ENCODE results near the gene GPX4. TPM values are rescaled to one million over a fixed set of nuclear protein-coding genes. Genes with fewer than 3 reads are reported as not detected.

Gene GPX4
- polyA plus RNA-seq, 3 donors, result 459 to 508 (median 493) TPM

DNA sequence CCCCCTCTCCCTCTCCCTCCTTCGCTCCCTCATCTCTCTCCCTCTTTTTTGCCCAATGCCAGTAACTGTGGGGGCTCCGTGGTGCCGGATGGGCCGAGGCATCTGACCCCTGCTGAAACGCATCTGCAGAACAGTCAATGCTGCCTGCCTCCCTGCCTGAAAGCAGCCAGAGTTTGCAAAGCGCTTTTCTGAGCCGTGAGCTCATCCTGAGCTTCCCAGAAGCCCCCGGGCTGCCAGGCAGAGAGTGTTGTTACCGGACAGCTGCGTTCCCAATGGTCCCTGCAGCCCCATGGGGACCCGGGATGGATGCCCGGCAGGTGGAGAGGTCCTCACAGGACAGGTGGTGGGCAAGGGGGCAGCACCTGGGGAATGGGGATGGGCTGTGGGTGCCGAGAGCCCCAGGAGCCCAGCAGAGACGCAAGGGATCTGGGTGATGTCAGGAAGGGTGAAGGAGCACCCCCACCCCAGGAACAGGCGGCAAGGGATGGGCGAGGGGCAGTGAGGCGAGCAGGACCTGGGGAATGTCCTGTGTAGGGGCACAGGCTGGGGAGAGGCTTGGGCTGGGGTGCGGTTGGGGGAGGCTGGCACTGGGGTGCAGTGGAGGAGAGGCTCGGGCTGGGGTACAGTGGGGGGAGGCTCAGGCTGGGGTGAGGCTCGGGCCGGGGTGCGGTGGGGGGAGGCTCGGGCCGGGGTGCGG, 33.0 kb downstream of the GPX4 start:
- H2AFZ ChIP-seq (ENCODE audit: insufficient read depth, low read depth, low read length, poor library complexity, severe bottlenecking), result no peak overlapping the region
- H3K79me2 ChIP-seq (ENCODE audit: insufficient read depth, low read length), result peaks cover 49% of the 10 kb centered on the region
- DNase-seq, result no peak
- no peaks in the 10 kb centered on the region for H3K27me3 ChIP-seq (ENCODE audit: control insufficient read depth in 2 of 2, insufficient read depth in 2 of 2, low read length in 2 of 2)
- TF ChIP-seq, protein P1, sequence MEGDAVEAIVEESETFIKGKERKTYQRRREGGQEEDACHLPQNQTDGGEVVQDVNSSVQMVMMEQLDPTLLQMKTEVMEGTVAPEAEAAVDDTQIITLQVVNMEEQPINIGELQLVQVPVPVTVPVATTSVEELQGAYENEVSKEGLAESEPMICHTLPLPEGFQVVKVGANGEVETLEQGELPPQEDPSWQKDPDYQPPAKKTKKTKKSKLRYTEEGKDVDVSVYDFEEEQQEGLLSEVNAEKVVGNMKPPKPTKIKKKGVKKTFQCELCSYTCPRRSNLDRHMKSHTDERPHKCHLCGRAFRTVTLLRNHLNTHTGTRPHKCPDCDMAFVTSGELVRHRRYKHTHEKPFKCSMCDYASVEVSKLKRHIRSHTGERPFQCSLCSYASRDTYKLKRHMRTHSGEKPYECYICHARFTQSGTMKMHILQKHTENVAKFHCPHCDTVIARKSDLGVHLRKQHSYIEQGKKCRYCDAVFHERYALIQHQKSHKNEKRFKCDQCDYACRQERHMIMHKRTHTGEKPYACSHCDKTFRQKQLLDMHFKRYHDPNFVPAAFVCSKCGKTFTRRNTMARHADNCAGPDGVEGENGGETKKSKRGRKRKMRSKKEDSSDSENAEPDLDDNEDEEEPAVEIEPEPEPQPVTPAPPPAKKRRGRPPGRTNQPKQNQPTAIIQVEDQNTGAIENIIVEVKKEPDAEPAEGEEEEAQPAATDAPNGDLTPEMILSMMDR (IDR thresholded peaks at IDR 0.05), result no peak
- H3K4me1 Mint-ChIP-seq, result peaks cover 29% of the 10 kb centered on the region
- peaks cover 0 to 4% of the 10 kb centered on the region in 2 donors for H3K9me3 ChIP-seq (replicated peaks in 1 of 2; ENCODE audit: control insufficient read depth in 1 of 2, insufficient read depth in 1 of 2, low read length in 2 of 2)
- H3K27ac Mint-ChIP-seq, result peak overlapping the region in 2 of 7 donors; percentile 45 to 78
- H3K36me3 Mint-ChIP-seq, result peaks cover 38 to 58% of the 10 kb centered on the region in 2 donors
- intact Hi-C loops (cut with micrococcal nuclease), result no loop called here
- H3K4me3 Mint-ChIP-seq, result no peak overlapping the region
- H3K9ac ChIP-seq (ENCODE audit: insufficient read depth, low read length, poor library complexity, severe bottlenecking), result no peak overlapping the region
- H4K20me1 ChIP-seq (ENCODE audit: insufficient read depth, low read length), result peaks cover 80% of the 10 kb centered on the region
- 71% methylated on average over 16 of the region's 25 CpGs for WGBS (ENCODE audit: insufficient coverage)
- peaks cover 29 to 57% of the 10 kb centered on the region in 2 donors for H3K36me3 ChIP-seq (replicated peaks in 1 of 2; ENCODE audit: control insufficient read depth in 1 of 2, insufficient read depth in 2 of 2, low read length in 2 of 2)
- H3K27ac ChIP-seq (ENCODE audit: low read depth in 1 of 2, low read length in 2 of 2), result no peak overlapping the region
- H3K9me3 Mint-ChIP-seq, result peaks cover 0 to 5% (median 2%) of the 10 kb centered on the region in 7 donors
- H3K27me3 Mint-ChIP-seq (ENCODE audit: low read depth in 3 of 3), result peaks cover 0 to 3% (median 0%) of the 10 kb centered on the region in 3 donors
- no peak overlapping the region for H3K4me3 ChIP-seq (replicated peaks in 1 of 3; ENCODE audit: low read depth in 2 of 3, low read length in 3 of 3)
- no peak overlapping the region for H3K4me2 ChIP-seq (replicated peaks; ENCODE audit: extremely low read depth, low read length, poor library complexity, severe bottlenecking)
- H3K4me1 ChIP-seq (ENCODE audit: control insufficient read depth in 1 of 2, insufficient read depth in 2 of 2, low read length in 2 of 2), result peaks cover 24 to 25% of the 10 kb centered on the region in 2 donors

- no peak overlapping the region for H3K4me3 Mint-ChIP-seq
- TF ChIP-seq, protein P1 (IDR thresholded peaks at IDR 0.05), result no peak
- peaks cover 0 to 8% (median 3%) of the 10 kb centered on the region in 7 donors for H3K9me3 Mint-ChIP-seq
- peaks cover 0 to 3% (median 0%) of the 10 kb centered on the region in 3 donors for H3K27me3 Mint-ChIP-seq (ENCODE audit: low read depth in 3 of 3)
- no peaks in the 10 kb centered on the region for H3K27me3 ChIP-seq (ENCODE audit: control insufficient read depth in 2 of 2, insufficient read depth in 2 of 2, low read length in 2 of 2)
- no peak overlapping the region for H3K27ac ChIP-seq (ENCODE audit: low read depth in 1 of 2, low read length in 2 of 2)
- 90% methylated on average over 5 of the region's 11 CpGs for WGBS (ENCODE audit: insufficient coverage)
- no peak for DNase-seq
- H4K20me1 ChIP-seq (ENCODE audit: insufficient read depth, low read length), result peaks cover 86% of the 10 kb centered on the region
- intact Hi-C loops (cut with micrococcal nuclease), result no loop called here
- no peak overlapping the region for H3K9ac ChIP-seq (ENCODE audit: insufficient read depth, low read length, poor library complexity, severe bottlenecking)
- peaks cover 0 to 4% of the 10 kb centered on the region in 2 donors for H3K9me3 ChIP-seq (replicated peaks in 1 of 2; ENCODE audit: control insufficient read depth in 1 of 2, insufficient read depth in 1 of 2, low read length in 2 of 2)
- H3K4me1 ChIP-seq (ENCODE audit: control insufficient read depth in 1 of 2, insufficient read depth in 2 of 2, low read length in 2 of 2), result peaks cover 14 to 15% of the 10 kb centered on the region in 2 donors
- H2AFZ ChIP-seq (ENCODE audit: insufficient read depth, low read depth, low read length, poor library complexity, severe bottlenecking), result no peak overlapping the region
- peaks cover 46 to 72% of the 10 kb centered on the region in 2 donors for H3K36me3 Mint-ChIP-seq
- no peak overlapping the region for H3K4me3 ChIP-seq (replicated peaks in 1 of 3; ENCODE audit: low read depth in 2 of 3, low read length in 3 of 3)
- peak overlapping the region in 1 of 7 donors; percentile 57 for H3K27ac Mint-ChIP-seq
- peaks cover 24% of the 10 kb centered on the region for H3K4me1 Mint-ChIP-seq
- H3K36me3 ChIP-seq (replicated peaks in 1 of 2; ENCODE audit: control insufficient read depth in 1 of 2, insufficient read depth in 2 of 2, low read length in 2 of 2), result peaks cover 33 to 69% of the 10 kb centered on the region in 2 donors
- peaks cover 49% of the 10 kb centered on the region for H3K79me2 ChIP-seq (ENCODE audit: insufficient read depth, low read length)
- no peak overlapping the region for H3K4me2 ChIP-seq (replicated peaks; ENCODE audit: extremely low read depth, low read length, poor library complexity, severe bottlenecking)
Measured at GRCh38 chr19:1138121-1138520, 34.3 kb downstream of the GPX4 start.

All from CD14-positive monocyte (primary cell).